Measurements from ENCODE around the gene NR3C1.

GRCh38 chr5:143314099-143314498, 89.4 kb downstream of the NR3C1 start:
- TF ChIP-seq PATZ1 (CRISPR knock-in tag; IDR thresholded peaks at IDR 0.05; ENCODE audit: borderline replicate concordance) (no peak), PPARA (CRISPR knock-in tag; IDR thresholded peaks at IDR 0.05; ENCODE audit: borderline replicate concordance) (no peak), ARNTL (CRISPR knock-in tag; IDR thresholded peaks at IDR 0.05; ENCODE audit: borderline replicate concordance, low read depth) (no peak)

Data from SK-N-SH treated with all-trans-retinoic acid at 6 μM for 48 hours (cell line).